ENCODE measurements around the gene SARDH. TPM values are rescaled to one million over a fixed set of nuclear protein-coding genes. Genes with fewer than 3 reads are reported as not detected.

SARDH gene
- total RNA-seq, 3 donors from 2014 or later: 0.16 to 2.0 (median 1.0) TPM

DNA sequence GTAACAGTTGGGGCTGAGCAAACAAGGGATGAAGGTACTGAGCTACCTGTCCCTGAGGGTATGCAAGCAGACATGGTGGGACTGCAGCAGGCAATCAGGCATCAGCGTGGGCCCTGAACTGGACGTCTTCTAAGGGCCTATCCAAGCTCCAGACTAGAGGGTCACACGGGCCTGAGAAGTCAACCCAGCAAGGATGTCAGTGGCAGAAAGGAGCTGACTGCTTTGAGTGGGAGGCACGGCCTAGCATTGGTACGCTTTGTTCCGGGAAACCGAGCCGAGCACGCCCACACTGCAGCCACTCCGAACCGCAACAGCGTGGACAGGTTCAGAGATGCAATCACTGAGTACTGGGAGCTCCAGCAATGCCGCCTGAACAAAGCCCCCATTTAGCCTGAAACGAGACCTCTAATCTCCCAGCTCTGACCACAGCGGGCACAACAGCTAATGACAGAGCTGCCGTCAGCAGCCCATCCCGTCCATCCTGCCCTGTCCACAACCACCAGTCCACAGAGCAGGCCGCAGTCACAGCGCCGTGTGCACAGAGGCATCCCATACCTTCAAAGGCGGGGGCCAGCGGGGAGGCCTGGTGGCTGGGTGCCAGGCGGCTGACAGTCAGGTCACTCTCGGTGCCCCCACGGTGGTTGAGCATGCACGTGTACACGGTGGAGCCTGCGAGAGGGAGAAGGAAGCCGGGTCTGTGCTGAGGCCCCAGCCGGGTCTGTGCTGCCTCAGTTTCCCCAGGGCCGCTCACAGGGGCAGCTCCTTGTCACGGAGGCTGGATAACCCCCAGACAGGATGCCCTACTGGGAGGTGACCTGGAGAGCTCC is 44.2 kb downstream of the SARDH start:
- Histone ChIP-seq H3K9me3 (no peaks in the 10 kb centered on the region), H3K4me3 (no peak overlapping the region), H3K27ac (no peak overlapping the region), H3K36me3 (no peaks in the 10 kb centered on the region), H3K27me3 (no peaks in the 10 kb centered on the region), H3K4me1 (no peaks in the 10 kb centered on the region)
- intact Hi-C loops (cut with DNase I; ENCODE audit: low total_unique reads): no loop called here
- DNase-seq (ENCODE audit: low spot score in 2 of 2): no peak
- TF ChIP-seq POLR2A (IDR thresholded peaks at IDR 0.05) (no peak), POLR2AphosphoS5 (IDR thresholded peaks at IDR 0.05) (no peak)
- TF ChIP-seq, protein P1, sequence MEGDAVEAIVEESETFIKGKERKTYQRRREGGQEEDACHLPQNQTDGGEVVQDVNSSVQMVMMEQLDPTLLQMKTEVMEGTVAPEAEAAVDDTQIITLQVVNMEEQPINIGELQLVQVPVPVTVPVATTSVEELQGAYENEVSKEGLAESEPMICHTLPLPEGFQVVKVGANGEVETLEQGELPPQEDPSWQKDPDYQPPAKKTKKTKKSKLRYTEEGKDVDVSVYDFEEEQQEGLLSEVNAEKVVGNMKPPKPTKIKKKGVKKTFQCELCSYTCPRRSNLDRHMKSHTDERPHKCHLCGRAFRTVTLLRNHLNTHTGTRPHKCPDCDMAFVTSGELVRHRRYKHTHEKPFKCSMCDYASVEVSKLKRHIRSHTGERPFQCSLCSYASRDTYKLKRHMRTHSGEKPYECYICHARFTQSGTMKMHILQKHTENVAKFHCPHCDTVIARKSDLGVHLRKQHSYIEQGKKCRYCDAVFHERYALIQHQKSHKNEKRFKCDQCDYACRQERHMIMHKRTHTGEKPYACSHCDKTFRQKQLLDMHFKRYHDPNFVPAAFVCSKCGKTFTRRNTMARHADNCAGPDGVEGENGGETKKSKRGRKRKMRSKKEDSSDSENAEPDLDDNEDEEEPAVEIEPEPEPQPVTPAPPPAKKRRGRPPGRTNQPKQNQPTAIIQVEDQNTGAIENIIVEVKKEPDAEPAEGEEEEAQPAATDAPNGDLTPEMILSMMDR (IDR thresholded peaks at IDR 0.05): no peak

DNA sequence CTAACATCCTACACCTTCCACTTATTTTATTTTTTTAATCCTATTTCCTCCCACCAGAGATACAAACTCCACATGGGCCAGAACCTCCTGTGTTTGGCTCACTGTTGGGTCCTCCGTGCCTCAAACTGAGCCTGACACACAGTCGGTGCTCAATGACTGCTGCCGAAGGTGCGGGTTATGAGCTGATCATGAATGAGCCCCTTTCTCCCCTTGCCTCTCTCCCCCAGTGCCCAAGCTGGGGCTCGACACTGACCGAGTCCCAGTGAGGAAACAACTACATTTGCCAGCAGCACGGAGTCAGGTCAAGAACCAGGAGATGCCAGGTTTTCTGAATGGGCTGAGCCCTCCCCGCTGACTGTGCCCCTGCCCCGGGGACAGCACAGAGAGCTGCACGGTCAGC is 45.0 kb downstream of the SARDH start:
- H3K4me3 ChIP-seq: no peak overlapping the region
- no peak for TF ChIP-seq POLR2A (IDR thresholded peaks at IDR 0.05)
- no peak for DNase-seq (ENCODE audit: low spot score in 2 of 2)
- intact Hi-C loops (cut with DNase I; ENCODE audit: low total_unique reads): no loop called here
- no peaks in the 10 kb centered on the region for H3K4me1 ChIP-seq
- H3K27me3 ChIP-seq: no peaks in the 10 kb centered on the region
- H3K36me3 ChIP-seq: no peaks in the 10 kb centered on the region
- H3K27ac ChIP-seq: no peak overlapping the region
- H3K9me3 ChIP-seq: no peaks in the 10 kb centered on the region

GRCh38 chr9:133692364-133692985 is 45.7 kb downstream of the SARDH start:
- no peak for DNase-seq (ENCODE audit: low spot score in 2 of 2)

GRCh38 chr9:133691626-133692363 is 46.4 kb downstream of the SARDH start:
- intact Hi-C loops (cut with DNase I; ENCODE audit: low total_unique reads): no loop called here
- DNase-seq (ENCODE audit: low spot score in 2 of 2): no peak
- Histone ChIP-seq H3K27ac (no peak overlapping the region), H3K9me3 (no peaks in the 10 kb centered on the region), H3K4me3 (no peak overlapping the region), H3K27me3 (no peaks in the 10 kb centered on the region), H3K36me3 (no peaks in the 10 kb centered on the region), H3K4me1 (no peaks in the 10 kb centered on the region)
- TF ChIP-seq POLR2A (IDR thresholded peaks at IDR 0.05) (no peak), POLR2AphosphoS5 (IDR thresholded peaks at IDR 0.05) (no peak)
- TF ChIP-seq, protein P1 (IDR thresholded peaks at IDR 0.05): no peak

More at GRCh38 chr9:133692364-133692985, 45.7 kb downstream of the SARDH start:
- Histone ChIP-seq H3K36me3 (no peaks in the 10 kb centered on the region), H3K27me3 (no peaks in the 10 kb centered on the region), H3K9me3 (no peaks in the 10 kb centered on the region), H3K27ac (no peak overlapping the region), H3K4me3 (no peak overlapping the region), H3K4me1 (no peaks in the 10 kb centered on the region)
- intact Hi-C loops (cut with DNase I; ENCODE audit: low total_unique reads): no loop called here
- TF ChIP-seq, protein P1 (IDR thresholded peaks at IDR 0.05): no peak
- TF ChIP-seq POLR2AphosphoS5 (IDR thresholded peaks at IDR 0.05) (no peak), POLR2A (IDR thresholded peaks at IDR 0.05) (no peak)

DNA sequence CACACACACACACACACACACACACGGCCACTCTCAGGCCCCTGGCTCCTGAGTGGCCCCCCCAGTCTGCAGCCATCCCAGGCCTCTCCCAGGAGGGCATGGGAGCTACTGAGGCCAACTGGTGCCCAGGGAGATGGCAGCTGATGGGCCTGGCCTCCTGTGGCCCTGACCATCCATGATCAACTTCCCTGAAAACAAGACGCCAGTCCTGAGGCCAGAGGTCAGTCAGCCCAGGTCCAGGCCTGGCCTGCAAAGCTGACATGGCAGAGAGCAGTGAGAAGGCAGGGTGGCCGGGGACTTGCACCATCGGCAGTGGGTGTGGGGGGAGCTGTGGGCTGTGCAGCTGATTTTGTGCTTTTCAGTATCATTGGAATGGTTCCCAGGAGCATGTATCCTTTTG is 47.0 kb downstream of the SARDH start:
- H3K4me3 ChIP-seq: no peak overlapping the region
- DNase-seq (ENCODE audit: low spot score in 2 of 2): no peak
- H3K9me3 ChIP-seq: no peaks in the 10 kb centered on the region
- no peak for TF ChIP-seq POLR2AphosphoS5 (IDR thresholded peaks at IDR 0.05)
- TF ChIP-seq POLR2A (IDR thresholded peaks at IDR 0.05): no peak
- TF ChIP-seq, protein P1 (IDR thresholded peaks at IDR 0.05): no peak
- H3K4me1 ChIP-seq: no peaks in the 10 kb centered on the region
- H3K27me3 ChIP-seq: no peaks in the 10 kb centered on the region
- intact Hi-C loops (cut with DNase I; ENCODE audit: low total_unique reads): no loop called here
- H3K36me3 ChIP-seq: no peaks in the 10 kb centered on the region
- H3K27ac ChIP-seq: no peak overlapping the region

All from breast epithelium (tissue), 4 donors.